GM12878 (cell line): ENCODE results near the gene DMKN. TPM values are rescaled to one million over a fixed set of nuclear protein-coding genes. Genes with fewer than 3 reads are reported as not detected.
A peak's percentile ranks its signal among the peaks of the same experiment; 100 is the strongest.

ENCODE experiments used
- ATF7 ChIP-seq: fragments of 450-650 bp; IDR thresholded peaks from 2 replicates; pipeline ENCODE4 v1.6.1; 2016; ENCODE audit warnings: low read depth, mild to moderate bottlenecking
- CEBPB ChIP-seq, 2 experiments: fragments of 150-350 bp in 1 of 2; IDR thresholded peaks; 2 replicates each; pipeline ENCODE4 v1.6.1; 2012 to 2014; ENCODE audit warnings: low read depth in 2 of 2, low read length in 2 of 2, borderline replicate concordance in 1 of 2, inconsistent platforms in 1 of 2
- CHD4 ChIP-seq: fragments of 200-600 bp; sonication (generic); IDR thresholded peaks from 2 replicates; pipeline ENCODE4 v1.6.1; 2016; ENCODE audit warnings: mild to moderate bottlenecking
- CREB1 ChIP-seq: IDR thresholded peaks from 2 replicates; pipeline ENCODE4 v1.6.1; 2012; ENCODE audit warnings: low read depth, mild to moderate bottlenecking, inconsistent platforms
- EGR1 ChIP-seq, 2 experiments: IDR thresholded peaks; 1 replicate in 1 of 2; 2 replicates in 1 of 2; pipeline ENCODE4 v1.6.1; 2011 to 2012; ENCODE audit warnings: low read depth in 2 of 2, low read length in 2 of 2, borderline replicate concordance in 1 of 2, mild to moderate bottlenecking in 1 of 2, moderate library complexity in 1 of 2
- ELK1 ChIP-seq: IDR thresholded peaks from 2 replicates; pipeline ENCODE4 v1.6.1; 2012; ENCODE audit warnings: low read depth, low read length, improper control_type of control experiment
- EZH2 ChIP-seq: IDR thresholded peaks from 2 replicates; pipeline ENCODE4 v1.6.1; 2012; ENCODE audit warnings: low read depth, mild to moderate bottlenecking, control low read depth, inconsistent platforms, low read length, borderline replicate concordance; ENCODE audit not compliant: control insufficient read depth
- KAT2A ChIP-seq: conservative IDR thresholded peaks from 2 replicates; pipeline ENCODE4 v1.6.1; 2011; ENCODE audit warnings: low read depth, low read length; ENCODE audit not compliant: control insufficient read depth
- NBN ChIP-seq: fragments of 450-650 bp; IDR thresholded peaks from 2 replicates; pipeline ENCODE4 v1.6.1; 2016
- NR2C2 ChIP-seq: IDR thresholded peaks from 2 replicates; pipeline ENCODE4 v1.6.1; 2011; ENCODE audit warnings: borderline replicate concordance, low read depth; ENCODE audit not compliant: control insufficient read depth, insufficient read length
- NRF1 ChIP-seq: conservative IDR thresholded peaks from 2 replicates; pipeline ENCODE4 v1.6.1; 2011; ENCODE audit warnings: mild to moderate bottlenecking, low read depth, low read length, improper control_type of control experiment
- PAX8 ChIP-seq: fragments of 450-650 bp; IDR thresholded peaks from 2 replicates; pipeline ENCODE4 v1.6.1; 2017; ENCODE audit warnings: mild to moderate bottlenecking, moderate library complexity
- POLR2AphosphoS5 ChIP-seq: IDR thresholded peaks from 2 replicates; pipeline ENCODE4 v1.6.1; 2011; ENCODE audit warnings: mild to moderate bottlenecking, low read length, inconsistent platforms
- RAD51 ChIP-seq: fragments of 450-650 bp; IDR thresholded peaks from 2 replicates; pipeline ENCODE4 v1.6.1; 2016; ENCODE audit warnings: moderate library complexity, mild to moderate bottlenecking, inconsistent platforms
- SMARCA5 ChIP-seq: fragments of 450-650 bp; IDR thresholded peaks from 2 replicates; pipeline ENCODE4 v1.6.1; 2017; ENCODE audit warnings: mild to moderate bottlenecking
- SREBF2 ChIP-seq: IDR thresholded peaks from 2 replicates; pipeline ENCODE4 v1.6.1; 2012; ENCODE audit warnings: mild to moderate bottlenecking, low read length
- SRF ChIP-seq, 2 experiments: IDR thresholded peaks; 2 replicates each; pipeline ENCODE4 v1.6.1; 2011; ENCODE audit warnings: low read depth in 2 of 2, low read length in 2 of 2, mild to moderate bottlenecking in 1 of 2, moderate library complexity in 1 of 2
- TCF3 ChIP-seq: IDR thresholded peaks from 2 replicates; pipeline ENCODE4 v1.6.1; 2012; ENCODE audit warnings: low read depth, mild to moderate bottlenecking, low read length, borderline replicate concordance; ENCODE audit not compliant: insufficient read depth
- YBX1 ChIP-seq: fragments of 450-650 bp; IDR thresholded peaks from 2 replicates; pipeline ENCODE4 v1.6.1; 2016; ENCODE audit warnings: antibody characterized with exemption
- ZBTB4 ChIP-seq: fragments of 450-650 bp; formaldehyde crosslinking; IDR thresholded peaks from 2 replicates; pipeline ENCODE4 v1.4.0; 2022; ENCODE audit warnings: mild to moderate bottlenecking, moderate library complexity
- ZNF622 ChIP-seq: fragments of 450-650 bp; IDR thresholded peaks from 2 replicates; pipeline ENCODE4 v1.6.1; 2017; ENCODE audit warnings: mild to moderate bottlenecking, inconsistent platforms
- polyA plus RNA-seq, 11 experiments: library from polyadenylated mRNA; depleted of rRNA in 4 of 11; unstranded in 6 of 11; stranded (reverse) in 5 of 11; fragments of >200 nt; fragmentation: Nextera tagmentation in 4 of 11; fragmentation: Illumina TruSeq in 1 of 11; extraction: Ambion mirVana in 4 of 11; extraction: Trizol in 1 of 11; gene quantifications; 1 replicate in 1 of 11; 2 replicates in 10 of 11; pipeline versions ENCODE4 v1.2.1 to v1.2.3, GENCODE V29; 2011 to 2016; ENCODE audit warnings: inconsistent platforms in 2 of 11, missing spikeins in 2 of 11, low read depth in 1 of 11
- total RNA-seq, 4 experiments: library from RNA; depleted of rRNA in 3 of 4; stranded (reverse); fragments of >200 nt in 3 of 4; fragmentation: Illumina TruSeq in 1 of 4; extraction: Trizol in 1 of 4; gene quantifications; 2 replicates each; pipeline versions ENCODE4 v1.2.1 to v1.2.3, GENCODE V29; 2013 to 2021
- TF ChIP-seq, protein P1 (sequence below), 3 experiments: IDR thresholded peaks in 2 of 3; conservative IDR thresholded peaks in 1 of 3; 2 replicates each; pipeline ENCODE4 v1.5.1; 2011; ENCODE audit warnings: low read depth in 3 of 3, low read length in 3 of 3, mild to moderate bottlenecking in 3 of 3, control low read depth in 2 of 3, moderate library complexity in 2 of 3, inconsistent platforms in 1 of 3, mixed read lengths in 1 of 3; ENCODE audit not compliant: control insufficient read depth in 2 of 3, insufficient read depth in 1 of 3; ENCODE audit errors: extremely low read depth in 1 of 3
- TF ChIP-seq, protein P2 (sequence below): fragments of 150-350 bp; IDR thresholded peaks from 2 replicates; pipeline ENCODE4 v1.6.1; 2016; ENCODE audit warnings: low read depth, low read length

Gene DMKN
- total and polyA plus RNA-seq, 10 of the 15 experiments (the other 5 are each of a cell fraction or from before 2014, with no cell fraction given) = 36.4 to 114 (median 58.6) TPM

DNA sequence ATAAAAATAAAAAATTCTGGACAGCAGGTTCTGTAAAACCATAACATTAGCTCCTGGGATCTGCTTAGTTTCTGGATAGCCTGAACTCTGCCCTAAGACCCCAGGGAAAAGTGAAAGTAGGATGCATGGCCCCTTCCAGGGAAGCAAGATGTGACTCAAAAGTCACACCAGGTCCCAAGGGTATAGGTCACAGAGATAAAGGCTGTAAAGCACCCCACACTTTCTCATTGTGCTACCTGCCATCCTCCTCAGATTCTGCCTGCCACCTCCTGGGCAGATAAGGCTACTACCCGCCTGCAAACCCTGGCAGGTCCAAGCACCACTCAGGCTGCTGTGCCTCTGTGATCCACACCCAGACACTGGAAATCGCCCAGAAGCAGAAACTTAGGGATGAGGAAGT, 44.8 kb downstream of the DMKN start (continued):
- TF ChIP-seq EGR1 (IDR thresholded peaks at IDR 0.05; ENCODE audit: borderline replicate concordance in 1 of 2, low read depth in 2 of 2, low read length in 2 of 2) (no peak), ELK1 (no peak), SMARCA5 (0 out of 2 replicates have a peak, but pooled peaks have one; percentile 34), POLR2AphosphoS5 (no peak), CHD4 (no peak), NRF1 (no peak), RAD51 (peak; percentile 28; the same call in 1 of the 2 replicates), YBX1 (peak; percentile 89), KAT2A (no peak), NR2C2 (no peak), NBN (peak; percentile 79), SREBF2 (no peak), ZBTB4 (CRISPR knock-in tag) (no peak), CEBPB (IDR thresholded peaks at IDR 0.05; ENCODE audit: borderline replicate concordance in 1 of 2, low read depth in 2 of 2, low read length in 2 of 2) (no peak), ZNF622 (no peak), TCF3 (no peak), CREB1 (no peak), EZH2 (no peak), SRF (IDR thresholded peaks at IDR 0.05; ENCODE audit: low read depth in 2 of 2, low read length in 2 of 2) (no peak), ATF7 (peak; percentile 62), PAX8 (no peak)
- TF ChIP-seq, protein P1, sequence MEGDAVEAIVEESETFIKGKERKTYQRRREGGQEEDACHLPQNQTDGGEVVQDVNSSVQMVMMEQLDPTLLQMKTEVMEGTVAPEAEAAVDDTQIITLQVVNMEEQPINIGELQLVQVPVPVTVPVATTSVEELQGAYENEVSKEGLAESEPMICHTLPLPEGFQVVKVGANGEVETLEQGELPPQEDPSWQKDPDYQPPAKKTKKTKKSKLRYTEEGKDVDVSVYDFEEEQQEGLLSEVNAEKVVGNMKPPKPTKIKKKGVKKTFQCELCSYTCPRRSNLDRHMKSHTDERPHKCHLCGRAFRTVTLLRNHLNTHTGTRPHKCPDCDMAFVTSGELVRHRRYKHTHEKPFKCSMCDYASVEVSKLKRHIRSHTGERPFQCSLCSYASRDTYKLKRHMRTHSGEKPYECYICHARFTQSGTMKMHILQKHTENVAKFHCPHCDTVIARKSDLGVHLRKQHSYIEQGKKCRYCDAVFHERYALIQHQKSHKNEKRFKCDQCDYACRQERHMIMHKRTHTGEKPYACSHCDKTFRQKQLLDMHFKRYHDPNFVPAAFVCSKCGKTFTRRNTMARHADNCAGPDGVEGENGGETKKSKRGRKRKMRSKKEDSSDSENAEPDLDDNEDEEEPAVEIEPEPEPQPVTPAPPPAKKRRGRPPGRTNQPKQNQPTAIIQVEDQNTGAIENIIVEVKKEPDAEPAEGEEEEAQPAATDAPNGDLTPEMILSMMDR (IDR thresholded peaks at IDR 0.05 in 2 of 3, conservative IDR thresholded peaks at IDR 0.05 in 1 of 3; ENCODE audit: control insufficient read depth in 2 of 3, extremely low read depth in 1 of 3, insufficient read depth in 1 of 3, low read depth in 3 of 3, low read length in 3 of 3) = peak; percentile 85 to 96 (median 93); a peak in 5 of 6 replicates
- TF ChIP-seq, protein P2, sequence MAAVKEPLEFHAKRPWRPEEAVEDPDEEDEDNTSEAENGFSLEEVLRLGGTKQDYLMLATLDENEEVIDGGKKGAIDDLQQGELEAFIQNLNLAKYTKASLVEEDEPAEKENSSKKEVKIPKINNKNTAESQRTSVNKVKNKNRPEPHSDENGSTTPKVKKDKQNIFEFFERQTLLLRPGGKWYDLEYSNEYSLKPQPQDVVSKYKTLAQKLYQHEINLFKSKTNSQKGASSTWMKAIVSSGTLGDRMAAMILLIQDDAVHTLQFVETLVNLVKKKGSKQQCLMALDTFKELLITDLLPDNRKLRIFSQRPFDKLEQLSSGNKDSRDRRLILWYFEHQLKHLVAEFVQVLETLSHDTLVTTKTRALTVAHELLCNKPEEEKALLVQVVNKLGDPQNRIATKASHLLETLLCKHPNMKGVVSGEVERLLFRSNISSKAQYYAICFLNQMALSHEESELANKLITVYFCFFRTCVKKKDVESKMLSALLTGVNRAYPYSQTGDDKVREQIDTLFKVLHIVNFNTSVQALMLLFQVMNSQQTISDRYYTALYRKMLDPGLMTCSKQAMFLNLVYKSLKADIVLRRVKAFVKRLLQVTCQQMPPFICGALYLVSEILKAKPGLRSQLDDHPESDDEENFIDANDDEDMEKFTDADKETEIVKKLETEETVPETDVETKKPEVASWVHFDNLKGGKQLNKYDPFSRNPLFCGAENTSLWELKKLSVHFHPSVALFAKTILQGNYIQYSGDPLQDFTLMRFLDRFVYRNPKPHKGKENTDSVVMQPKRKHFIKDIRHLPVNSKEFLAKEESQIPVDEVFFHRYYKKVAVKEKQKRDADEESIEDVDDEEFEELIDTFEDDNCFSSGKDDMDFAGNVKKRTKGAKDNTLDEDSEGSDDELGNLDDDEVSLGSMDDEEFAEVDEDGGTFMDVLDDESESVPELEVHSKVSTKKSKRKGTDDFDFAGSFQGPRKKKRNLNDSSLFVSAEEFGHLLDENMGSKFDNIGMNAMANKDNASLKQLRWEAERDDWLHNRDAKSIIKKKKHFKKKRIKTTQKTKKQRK = no peak
